A549 (cell line): ENCODE results near the gene ABCC9.

Experiments
- EP300 ChIP-seq, 2 experiments: fragments of >200 bp; sonication (Bioruptor Twin); formaldehyde crosslinking; IDR thresholded peaks; 2 replicates in 1 of 2; 3 replicates in 1 of 2; pipeline ENCODE4 v1.6.1; 2016 to 2017
- HDAC2 ChIP-seq: fragments of 200-600 bp; sonication (generic); IDR thresholded peaks from 2 replicates; pipeline ENCODE4 v1.6.1; 2016
- KDM1A ChIP-seq: fragments of 200-600 bp; sonication (generic); IDR thresholded peaks from 2 replicates; pipeline ENCODE4 v1.6.1; 2016; ENCODE audit warnings: low read depth, mild to moderate bottlenecking
- SMC3 ChIP-seq: fragments of >200 bp; sonication (Bioruptor Twin); formaldehyde crosslinking; IDR thresholded peaks from 3 replicates; pipeline ENCODE4 v1.6.1; 2018; ENCODE audit warnings: inconsistent platforms
- TF ChIP-seq, protein P1 (sequence below): fragments of 450-650 bp; IDR thresholded peaks from 2 replicates; pipeline ENCODE4 v1.6.1; 2014; ENCODE audit warnings: antibody characterized with exemption

DNA sequence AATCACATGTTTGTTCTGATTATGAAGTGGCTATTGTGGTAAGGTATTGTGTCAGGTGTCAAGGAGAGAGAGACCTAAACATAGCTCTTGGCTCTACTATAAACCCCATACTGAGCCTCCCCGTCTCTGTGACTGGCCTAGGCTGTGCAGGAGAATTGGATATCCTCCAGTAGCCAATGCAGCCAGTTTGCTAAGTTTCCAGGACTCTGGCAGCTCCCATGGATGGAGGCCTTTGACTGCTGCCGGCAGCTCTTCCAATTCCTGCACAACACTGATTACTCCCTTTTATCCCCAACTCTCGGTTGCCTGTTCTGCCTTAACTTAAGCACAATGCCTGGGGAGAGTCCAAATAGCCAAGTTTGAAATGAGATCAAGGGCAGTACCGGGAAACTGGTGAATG lies 59.3 kb downstream of the ABCC9 start:
- no peak for TF ChIP-seq EP300 (IDR thresholded peaks at IDR 0.05)
- no peak for TF ChIP-seq HDAC2
- TF ChIP-seq SMC3, result no peak
- no peak for TF ChIP-seq KDM1A
- TF ChIP-seq, protein P1, sequence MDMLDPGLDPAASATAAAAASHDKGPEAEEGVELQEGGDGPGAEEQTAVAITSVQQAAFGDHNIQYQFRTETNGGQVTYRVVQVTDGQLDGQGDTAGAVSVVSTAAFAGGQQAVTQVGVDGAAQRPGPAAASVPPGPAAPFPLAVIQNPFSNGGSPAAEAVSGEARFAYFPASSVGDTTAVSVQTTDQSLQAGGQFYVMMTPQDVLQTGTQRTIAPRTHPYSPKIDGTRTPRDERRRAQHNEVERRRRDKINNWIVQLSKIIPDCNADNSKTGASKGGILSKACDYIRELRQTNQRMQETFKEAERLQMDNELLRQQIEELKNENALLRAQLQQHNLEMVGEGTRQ, result no peak
